ENCODE data around the gene CNNM2.

GRCh38 chr10:103095005-103095404 lies 176.9 kb downstream of the CNNM2 start:
- TF ChIP-seq CTCF (conservative IDR thresholded peaks at IDR 0.05 in 1 of 2, IDR thresholded peaks at IDR 0.05 in 1 of 2; ENCODE audit: extremely low read depth in 1 of 2, insufficient read depth in 1 of 2, low read depth in 1 of 2, low read length in 2 of 2) (no peak), EZH2 (IDR thresholded peaks at IDR 0.05; ENCODE audit: borderline replicate concordance, low read length) (no peak)
